ENCODE data around the gene TANC2.
"Not testable (repeated sequence)": the region's sequence is repeated elsewhere in the genome, so short reads cannot be mapped to it uniquely, and the experiment has no call there.

The TANC2 gene

GRCh38 chr17:62965174-62965685 lies 805 bp upstream of the TANC2 start:
- DNase-seq: no peak

- DNase-seq: peak; percentile 42
Observed at GRCh38 chr17:62966426-62967204, 580 bp downstream of the TANC2 start.

GRCh38 chr17:62967205-62967529 lies 1.1 kb downstream of the TANC2 start:
- DNase-seq: no peak

DNA sequence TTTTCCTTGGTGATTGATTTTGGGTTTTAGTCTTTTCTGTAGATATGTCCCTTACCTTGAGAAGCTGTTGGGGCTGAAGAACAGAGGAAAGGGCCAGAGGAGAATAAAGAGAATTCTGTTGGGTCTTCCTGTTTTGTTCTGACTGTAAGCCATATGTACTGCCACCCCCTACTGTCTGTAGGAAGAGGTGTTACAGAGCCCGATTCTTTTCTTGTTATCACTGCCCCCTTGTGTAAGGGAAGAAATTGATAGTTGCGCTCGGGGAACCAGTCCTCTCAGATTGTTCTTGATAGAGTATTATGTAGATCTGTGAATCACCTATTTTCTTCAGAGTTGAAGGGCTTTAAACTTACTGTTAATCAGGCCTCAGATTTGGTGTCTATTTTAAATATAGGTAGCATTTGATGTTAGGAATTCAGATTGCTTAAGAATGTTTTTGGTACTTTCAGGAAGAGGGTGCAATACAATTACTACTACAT lies 2.4 kb downstream of the TANC2 start:
- DNase-seq: peak; percentile 95

- no peak for DNase-seq
Observed at GRCh38 chr17:62970610-62971009, 4.6 kb downstream of the TANC2 start.

DNA sequence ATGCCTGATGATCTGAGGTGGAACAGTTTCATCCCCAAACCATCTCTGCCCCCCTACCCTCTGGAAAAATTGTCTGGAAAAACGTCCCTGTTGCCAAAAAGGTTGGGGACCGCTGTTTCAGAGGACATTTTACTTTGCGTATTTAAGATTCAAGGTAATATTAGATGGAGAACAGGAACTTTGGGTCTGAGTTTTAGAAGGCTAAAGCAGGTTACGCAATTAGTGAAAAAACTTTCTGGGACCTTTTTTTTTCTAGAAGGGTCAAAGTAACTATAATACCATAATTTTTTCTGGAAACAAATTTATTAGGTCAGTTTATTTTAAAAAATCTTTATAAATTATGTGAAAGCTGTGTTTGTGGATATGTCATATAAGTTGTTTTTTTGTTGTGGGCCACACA lies 5.8 kb downstream of the TANC2 start:
- no peak for DNase-seq

- DNase-seq: no peak
Observed at GRCh38 chr17:62974788-62975187, 8.8 kb downstream of the TANC2 start.

GRCh38 chr17:62975206-62975605 lies 9.2 kb downstream of the TANC2 start:
- no peak for DNase-seq

- not testable (repeated sequence) for DNase-seq
Observed at GRCh38 chr17:62976643-62977231, 10.7 kb downstream of the TANC2 start.

- DNase-seq: no peak
Observed at GRCh38 chr17:62980842-62981241, 14.8 kb downstream of the TANC2 start.

- DNase-seq: no peak
Observed at GRCh38 chr17:62981933-62982332, 15.9 kb downstream of the TANC2 start.

- no peak for DNase-seq
Observed at GRCh38 chr17:62984801-62985200, 18.8 kb downstream of the TANC2 start.

DNA sequence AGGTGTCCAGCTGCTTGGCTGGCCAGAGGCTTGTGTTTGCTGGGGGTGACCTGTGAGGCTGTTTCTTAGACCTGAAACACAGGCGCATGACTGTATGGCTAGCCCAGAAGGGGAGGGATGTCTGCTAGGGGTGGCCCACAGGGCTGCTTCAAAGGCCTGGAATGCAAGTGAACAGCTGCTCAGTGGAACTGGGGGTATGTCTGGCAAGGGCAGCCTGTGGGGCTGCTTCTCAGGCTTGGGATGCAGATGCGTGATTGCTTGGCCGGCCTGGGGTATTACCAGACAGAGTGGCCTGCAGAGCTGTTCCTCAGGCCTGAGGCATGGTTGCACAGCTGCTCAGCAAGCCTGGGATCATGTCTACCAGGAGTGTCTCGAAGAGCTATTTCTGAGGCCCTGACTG lies 20.5 kb downstream of the TANC2 start:
- no peak for DNase-seq

DNA sequence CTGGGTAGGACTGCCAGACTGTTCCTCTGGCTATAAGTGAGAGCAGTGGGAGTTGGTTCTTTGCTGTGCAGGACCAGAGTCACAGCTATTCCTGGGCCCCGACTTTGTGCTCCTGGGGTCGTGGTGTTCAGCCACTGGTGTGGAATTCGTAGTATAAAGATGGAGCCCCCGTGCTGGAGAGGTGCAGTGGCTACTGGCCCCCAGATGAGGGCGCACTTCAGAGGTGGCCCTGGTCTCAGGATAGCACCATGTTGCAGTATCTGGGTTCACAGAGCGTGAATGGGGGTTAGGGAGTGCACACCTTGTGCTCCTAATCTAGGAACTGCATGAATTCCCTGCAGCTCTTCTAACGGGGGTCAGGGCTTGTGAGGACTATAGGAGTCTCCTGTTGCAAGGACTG lies 21.1 kb downstream of the TANC2 start:
- peak; percentile 10 for DNase-seq

- no peak for DNase-seq
Observed at GRCh38 chr17:62989501-62989900, 23.5 kb downstream of the TANC2 start.

DNA sequence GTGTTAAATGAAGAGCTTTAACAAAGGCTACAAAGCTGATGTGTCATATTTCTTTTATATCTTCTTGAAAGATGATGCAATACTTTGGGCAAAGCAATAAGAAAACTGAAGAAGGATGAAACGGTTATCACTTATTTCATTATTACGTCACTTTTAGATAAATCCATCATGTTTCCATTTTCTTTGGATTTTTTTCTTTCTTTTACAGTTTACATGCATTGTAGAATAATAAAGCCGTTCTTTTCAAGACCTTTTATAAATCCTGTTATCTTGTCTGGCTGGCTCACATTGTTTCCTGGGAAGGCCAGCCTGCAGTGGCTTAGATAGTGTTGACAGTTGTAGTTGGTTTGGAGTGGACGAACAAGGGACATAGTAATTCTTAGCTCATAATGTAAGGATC lies 28.9 kb downstream of the TANC2 start:
- DNase-seq: peak; percentile 88

DNA sequence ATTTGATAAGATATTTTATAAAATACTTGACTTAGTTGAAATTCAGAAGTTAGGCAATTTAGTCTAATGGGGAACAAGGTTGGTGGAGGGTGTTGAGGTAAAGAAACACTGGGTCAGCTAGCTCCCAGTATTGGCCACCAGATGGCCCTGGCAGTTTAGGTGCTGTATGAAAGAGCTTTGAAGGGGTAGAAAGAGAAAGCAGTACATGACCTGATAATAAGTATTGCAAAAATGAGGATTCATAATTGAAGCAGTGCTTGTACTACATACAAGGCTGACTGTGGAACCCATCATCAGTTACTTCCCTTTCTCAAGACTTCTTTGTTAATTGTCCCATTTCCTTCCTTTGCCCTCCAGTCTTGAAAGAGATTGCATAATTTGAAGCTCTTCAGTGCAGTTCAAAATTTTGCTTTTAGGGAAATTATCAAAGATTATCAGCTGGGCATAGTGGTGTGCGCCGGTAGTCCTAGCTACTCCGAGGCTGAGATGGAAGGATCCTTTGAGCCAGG lies 29.4 kb downstream of the TANC2 start:
- DNase-seq: peak; percentile 91

DNA sequence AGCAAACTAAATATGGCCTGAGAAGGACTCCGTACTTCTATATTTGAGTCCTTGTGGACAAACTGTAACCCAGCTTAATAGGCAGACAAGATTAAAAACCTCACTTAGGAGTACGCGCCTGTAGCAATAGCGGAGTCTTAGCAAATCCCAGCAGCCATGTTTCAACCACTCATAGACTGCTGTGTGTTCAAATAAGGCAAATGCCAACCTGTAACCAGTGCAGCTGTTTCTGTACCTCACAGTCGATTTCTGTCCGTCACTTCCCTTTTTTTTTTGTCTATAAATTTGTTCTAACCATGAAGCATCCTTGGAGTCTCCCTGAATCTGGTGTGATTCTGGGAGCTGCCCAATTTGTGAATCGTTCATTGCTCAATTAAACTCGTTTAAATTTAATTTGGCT lies 30.2 kb downstream of the TANC2 start:
- peak; percentile 34 for DNase-seq

- DNase-seq: no peak
Observed at GRCh38 chr17:62998166-62998565, 32.1 kb downstream of the TANC2 start.

GRCh38 chr17:62998665-62999393 lies 32.8 kb downstream of the TANC2 start:
- DNase-seq: no peak

- DNase-seq: no peak
Observed at GRCh38 chr17:62999736-63000135, 33.7 kb downstream of the TANC2 start.

DNA sequence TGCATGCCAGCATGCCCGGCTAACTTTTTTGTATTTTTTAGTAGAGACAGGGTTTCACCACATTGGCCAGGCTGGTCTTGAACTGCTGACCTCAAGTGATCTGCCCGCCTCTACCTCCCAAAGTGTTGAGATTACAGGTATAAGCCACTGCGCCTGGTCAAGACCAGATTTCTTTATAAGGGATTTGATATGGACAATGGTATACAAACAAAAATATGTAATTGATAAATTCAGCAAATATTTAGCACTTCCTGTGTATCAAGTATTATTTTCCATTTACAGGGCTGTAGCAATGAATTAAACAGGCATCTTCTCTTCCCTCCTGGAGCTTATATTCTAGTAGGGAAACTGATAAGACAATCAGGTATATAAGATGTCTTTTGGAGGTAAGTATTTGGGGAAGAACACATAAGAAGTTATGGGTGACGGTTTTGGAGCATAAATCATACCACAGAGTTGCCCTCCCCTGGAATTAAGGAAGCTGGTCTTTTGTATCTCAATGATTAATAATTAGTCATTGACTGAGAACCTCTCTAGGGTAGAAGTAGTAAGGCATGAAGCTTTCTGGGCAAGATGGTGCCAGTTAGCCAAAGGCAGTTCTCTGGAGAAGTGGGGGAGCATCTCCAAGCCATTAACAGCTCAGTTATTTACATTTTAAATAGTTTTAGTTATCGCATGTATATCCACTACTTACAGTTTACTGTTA lies 35.8 kb downstream of the TANC2 start:
- no peak for DNase-seq

GRCh38 chr17:63002625-63003024 lies 36.6 kb downstream of the TANC2 start:
- DNase-seq: no peak
